ENCODE results near the gene RALGPS2.

DNA sequence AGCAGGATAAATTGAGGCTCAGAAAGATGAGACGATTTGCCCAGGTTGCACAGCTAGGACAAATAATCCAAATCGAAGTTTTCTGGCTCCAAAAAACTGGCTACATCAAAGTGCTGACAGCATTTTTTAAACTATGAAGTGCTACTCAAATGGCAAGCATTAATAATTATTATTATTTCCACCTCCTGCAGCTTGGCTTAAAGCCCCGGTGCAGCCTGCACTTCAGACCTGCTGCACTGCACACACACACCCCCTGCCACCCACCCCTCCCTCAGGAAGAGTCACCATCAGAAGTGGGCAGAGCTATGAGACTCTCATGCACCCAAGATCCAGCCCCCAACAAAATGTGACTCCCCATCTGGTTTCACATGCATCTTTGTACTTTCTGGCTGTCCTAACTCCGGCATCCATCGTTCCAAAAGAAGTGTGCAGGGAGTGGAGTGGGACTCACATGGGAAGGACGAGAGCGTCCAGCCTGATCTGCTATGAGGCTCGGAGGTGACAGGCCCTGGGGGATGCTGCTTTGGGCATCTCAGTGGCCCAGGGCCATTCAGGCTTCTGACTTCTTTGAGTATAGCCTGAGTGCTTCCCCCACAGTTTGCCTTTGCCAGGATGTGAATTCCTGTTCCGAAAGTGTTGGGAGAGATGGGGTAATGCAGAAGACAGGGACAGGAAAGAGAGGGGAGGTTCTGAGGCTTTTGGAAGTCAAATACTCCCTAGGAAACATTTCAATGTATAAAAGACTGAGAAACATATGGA is 235.6 kb downstream of the RALGPS2 start:
- TF ChIP-seq FOXP1 (IDR thresholded peaks at IDR 0.05) (no peak), FOXP1 (CRISPR knock-in tag; IDR thresholded peaks at IDR 0.05) (no peak), ZNF549 (CRISPR knock-in tag; IDR thresholded peaks at IDR 0.05) (no peak), CTCF (CRISPR knock-in tag; IDR thresholded peaks at IDR 0.05) (no peak), USF2 (IDR thresholded peaks at IDR 0.05; ENCODE audit: low read depth, low read length) (no peak), USF2 (CRISPR knock-in tag; IDR thresholded peaks at IDR 0.05; ENCODE audit: borderline replicate concordance) (no peak)

All from HepG2 (cell line).